ENCODE data around the gene CHEK2. TPM values are rescaled to one million over a fixed set of nuclear protein-coding genes. Genes with fewer than 3 reads are reported as not detected.

Gene CHEK2
- total and polyA plus RNA-seq, 10 of the 15 experiments (the other 5 are each of a cell fraction or from before 2014, with no cell fraction given) = 15.7 to 59.7 (median 22.7) TPM

- TF ChIP-seq JUND (IDR thresholded peaks at IDR 0.05; ENCODE audit: low read depth, low read length) (no peak), SMC3 (IDR thresholded peaks at IDR 0.05; ENCODE audit: borderline replicate concordance, low read length) (no peak), HDAC6 (IDR thresholded peaks at IDR 0.05; ENCODE audit: unreplicated experiment) (no peak), ETV6 (conservative IDR thresholded peaks at IDR 0.05 in 1 of 2, IDR thresholded peaks at IDR 0.05 in 1 of 2; ENCODE audit: borderline replicate concordance in 1 of 2, low read depth in 1 of 2) (peak in 1 of 2 experiments; percentile 44; a peak in 1 of 4 replicates), YBX1 (IDR thresholded peaks at IDR 0.05) (no peak), NR2C2 (IDR thresholded peaks at IDR 0.05; ENCODE audit: borderline replicate concordance, control insufficient read depth, insufficient read length, low read depth) (no peak), SIX5 (IDR thresholded peaks at IDR 0.05; ENCODE audit: low read depth, low read length, severe bottlenecking) (peak; percentile 87), MAX (IDR thresholded peaks at IDR 0.05; ENCODE audit: low read depth, low read length) (peak; percentile 64), NKRF (conservative IDR thresholded peaks at IDR 0.05) (peak; percentile 42), HDAC2 (IDR thresholded peaks at IDR 0.05) (no peak), IKZF2 (IDR thresholded peaks at IDR 0.05) (peak in 1 of 2 experiments; percentile 79; a peak in 2 of 4 replicates), CHD2 (IDR thresholded peaks at IDR 0.05; ENCODE audit: borderline replicate concordance, low read depth, low read length) (peak; percentile 94), CTCF (IDR thresholded peaks at IDR 0.05 in 2 of 3, conservative IDR thresholded peaks at IDR 0.05 in 1 of 3; ENCODE audit: control insufficient read depth in 2 of 3, extremely low read depth in 1 of 3, insufficient read depth in 1 of 3, low read depth in 3 of 3, low read length in 3 of 3) (peak in 1 of 3 experiments; percentile 27; a peak in 1 of 6 replicates), POLR2A (IDR thresholded peaks at IDR 0.05; ENCODE audit: low read depth, low read length) (peak; percentile 94), CBX3 (IDR thresholded peaks at IDR 0.05; ENCODE audit: borderline replicate concordance, low read depth) (no peak), ZSCAN29 (IDR thresholded peaks at IDR 0.05) (no peak), ELK1 (IDR thresholded peaks at IDR 0.05; ENCODE audit: low read depth, low read length) (peak; percentile 62; the same call in 1 of the 2 replicates), EZH2 (IDR thresholded peaks at IDR 0.05; ENCODE audit: borderline replicate concordance, control insufficient read depth, low read depth, low read length) (no peak), STAT3 (IDR thresholded peaks at IDR 0.05; ENCODE audit: low read depth, low read length) (0 out of 2 replicates have a peak, but pooled peaks have one; percentile 36), NFIC (IDR thresholded peaks at IDR 0.05; ENCODE audit: low read depth, low read length) (0 out of 2 replicates have a peak, but pooled peaks have one; percentile 21), SMARCA5 (IDR thresholded peaks at IDR 0.05) (no peak; the same call in 1 of the 2 replicates), BHLHE40 (IDR thresholded peaks at IDR 0.05; ENCODE audit: borderline replicate concordance in 1 of 2, low read depth in 2 of 2, low read length in 1 of 2) (peak in 1 of 2 experiments; percentile 82; a peak in 2 of 4 replicates), TCF7 (IDR thresholded peaks at IDR 0.05; ENCODE audit: borderline replicate concordance) (no peak), SMAD5 (IDR thresholded peaks at IDR 0.05; ENCODE audit: low read depth) (peak; percentile 51; the same call in 1 of the 2 replicates), CREM (IDR thresholded peaks at IDR 0.05; ENCODE audit: low read depth) (peak; percentile 93), SUPT20H (IDR thresholded peaks at IDR 0.05; ENCODE audit: borderline replicate concordance, control insufficient read depth, low read depth, low read length) (no peak)
These were observed at the start of gene CHEK2, which contains the start of gene HSCB (continued) for GRCh38 chr22:28741785-28742561.

Data from GM12878 (cell line).